HG03097 (cell line): ENCODE results near the gene RPL21.
A peak's percentile ranks its signal among the peaks of the same experiment; 100 is the strongest.
"Not testable (repeated sequence)": the region's sequence is repeated elsewhere in the genome, so short reads cannot be mapped to it uniquely, and the experiment has no call there.

ENCODE experiments used
- ATAC-seq: cut with Tn5 transposase; IDR thresholded peaks from one replicate; pipeline ENCODE4 v1.9.1; 2021; ENCODE audit not compliant: unreplicated experiment, low FRiP score

Gene RPL21

GRCh38 chr13:27251166-27252091 lies at the start of gene RPL21:
TSS of gene RPL21 (plus strand) at chr13:27251558. CDS start at chr13:27253777, 2,219 bp downstream.
- peak; percentile 87 for ATAC-seq

GRCh38 chr13:27201661-27202060 lies 49.7 kb upstream of the RPL21 start:
- no peak for ATAC-seq

GRCh38 chr13:27203186-27203585 lies 48.2 kb upstream of the RPL21 start:
- ATAC-seq = no peak

GRCh38 chr13:27203854-27204253 lies 47.5 kb upstream of the RPL21 start:
- no peak for ATAC-seq

- ATAC-seq = no peak
Observed at GRCh38 chr13:27208514-27208913, 42.8 kb upstream of the RPL21 start.

GRCh38 chr13:27211271-27211670 lies 40.1 kb upstream of the RPL21 start:
- no peak for ATAC-seq

GRCh38 chr13:27211771-27212364 lies 39.5 kb upstream of the RPL21 start:
- no peak for ATAC-seq

GRCh38 chr13:27213386-27213785 lies 38.0 kb upstream of the RPL21 start:
- ATAC-seq = not testable (repeated sequence)

GRCh38 chr13:27217791-27218190 lies 33.6 kb upstream of the RPL21 start:
- not testable (repeated sequence) for ATAC-seq

GRCh38 chr13:27218861-27219260 lies 32.5 kb upstream of the RPL21 start:
- not testable (repeated sequence) for ATAC-seq

- ATAC-seq = no peak
Observed at GRCh38 chr13:27219611-27220010, 31.7 kb upstream of the RPL21 start.

- not testable (repeated sequence) for ATAC-seq
Observed at GRCh38 chr13:27222100-27222499, 29.3 kb upstream of the RPL21 start.

GRCh38 chr13:27226991-27227390 lies 24.4 kb upstream of the RPL21 start:
- ATAC-seq = no peak

GRCh38 chr13:27228131-27228530 lies 23.2 kb upstream of the RPL21 start:
- ATAC-seq = no peak

GRCh38 chr13:27229642-27230041 lies 21.7 kb upstream of the RPL21 start:
- ATAC-seq = no peak

GRCh38 chr13:27233964-27234363 lies 17.4 kb upstream of the RPL21 start:
- ATAC-seq = no peak

GRCh38 chr13:27236478-27236877 lies 14.9 kb upstream of the RPL21 start:
- ATAC-seq = no peak

- no peak for ATAC-seq
Observed at GRCh38 chr13:27242702-27243101, 8.7 kb upstream of the RPL21 start.

GRCh38 chr13:27245610-27246009 lies 5.7 kb upstream of the RPL21 start:
- ATAC-seq = no peak

GRCh38 chr13:27250833-27251165 lies 559 bp upstream of the RPL21 start:
- peak; percentile 9 for ATAC-seq

- ATAC-seq = no peak
Observed at GRCh38 chr13:27252467-27252866, 1.1 kb downstream of the RPL21 start.

GRCh38 chr13:27257233-27257568 lies 5.8 kb downstream of the RPL21 start:
- no peak for ATAC-seq
